Colonic mucosa (tissue), 4 donors: ENCODE results near the gene RSPH3. TPM values are rescaled to one million over a fixed set of nuclear protein-coding genes. Genes with fewer than 3 reads are reported as not detected.

ENCODE experiments used
- DNase-seq: peaks from one replicate; pipeline ENCODE4 v3.0.0-alpha.2; 2020
- H3K27ac ChIP-seq: fragments of 200-600 bp; one replicate; pipeline ENCODE4 v1.8.0; 2021
- H3K27me3 ChIP-seq: fragments of 200-600 bp; one replicate; pipeline ENCODE4 v1.8.0; 2021
- H3K36me3 ChIP-seq: fragments of 200-600 bp; one replicate; pipeline ENCODE4 v1.8.0; 2021
- H3K4me1 ChIP-seq: fragments of 200-600 bp; one replicate; pipeline ENCODE4 v1.8.0; 2021; ENCODE audit warnings: mild to moderate bottlenecking
- H3K4me3 ChIP-seq: fragments of 200-600 bp; one replicate; pipeline ENCODE4 v1.8.0; 2021
- H3K9ac ChIP-seq, 2 donors: one replicate each; pipeline ENCODE4 v1.7.0; 2013; ENCODE audit warnings: control low read depth in 2 of 2, low read depth in 2 of 2, low read length in 2 of 2
- H3K9me3 ChIP-seq: fragments of 200-600 bp; one replicate; pipeline ENCODE4 v1.8.0; 2021
- intact Hi-C: fragments of 100-400 bp; cut with DNase I; formaldehyde crosslinking; loops from one replicate; pipeline ENCODE4 v1.14.1; 2022
- total RNA-seq, 2 donors: library from RNA; stranded (reverse); fragmentation: NEBNext Ultra II Directional in 1 of 2; extraction: Animal tissue kit (Norgen Biotek cat#: 25700) in 1 of 2; gene quantifications; one replicate each; pipeline ENCODE4 v1.2.1, GENCODE V29; 2021
- TF ChIP-seq, protein P1 (sequence below): fragments of 200-600 bp; IDR thresholded peaks from one replicate; pipeline ENCODE4 v1.8.0; 2022; ENCODE audit warnings: antibody characterized with exemption, mild to moderate bottlenecking
- donor health status: healthy.
- donor health status: DM: no; HTN: no; CAD: no.
- donor health status: DM: no; HTN: no; CAD: no.

RSPH3 gene
- total RNA-seq, 2 donors from 2014 or later, result 17.5 to 19.8 TPM

DNA sequence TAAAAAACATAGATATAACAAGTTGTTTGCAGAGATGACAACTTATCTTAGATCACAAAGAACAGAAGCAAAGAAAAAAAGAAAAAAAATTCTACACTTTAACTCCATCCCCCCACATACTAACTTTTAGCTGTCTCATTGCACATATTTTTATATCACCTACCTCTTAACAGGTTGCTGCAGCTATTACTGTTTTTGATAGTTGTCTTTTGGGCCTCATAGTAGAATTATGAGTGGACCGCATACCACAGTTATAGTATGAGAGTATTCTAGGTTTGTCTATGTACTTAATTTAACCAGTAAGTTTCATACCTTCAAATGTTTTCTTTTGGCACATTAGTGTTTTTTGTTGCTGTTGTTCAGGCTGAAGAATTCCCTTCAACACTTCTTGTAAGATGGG, 12.3 kb downstream of the RSPH3 start:
- Histone ChIP-seq H3K27me3 (no peaks in the 10 kb centered on the region), H3K9me3 (no peaks in the 10 kb centered on the region), H3K4me3 (no peak overlapping the region), H3K27ac (no peak overlapping the region), H3K4me1 (no peaks in the 10 kb centered on the region), H3K9ac (no peak overlapping the region), H3K36me3 (no peaks in the 10 kb centered on the region)
- DNase-seq, result no peak
- intact Hi-C loops, result no loop called here
- TF ChIP-seq, protein P1, sequence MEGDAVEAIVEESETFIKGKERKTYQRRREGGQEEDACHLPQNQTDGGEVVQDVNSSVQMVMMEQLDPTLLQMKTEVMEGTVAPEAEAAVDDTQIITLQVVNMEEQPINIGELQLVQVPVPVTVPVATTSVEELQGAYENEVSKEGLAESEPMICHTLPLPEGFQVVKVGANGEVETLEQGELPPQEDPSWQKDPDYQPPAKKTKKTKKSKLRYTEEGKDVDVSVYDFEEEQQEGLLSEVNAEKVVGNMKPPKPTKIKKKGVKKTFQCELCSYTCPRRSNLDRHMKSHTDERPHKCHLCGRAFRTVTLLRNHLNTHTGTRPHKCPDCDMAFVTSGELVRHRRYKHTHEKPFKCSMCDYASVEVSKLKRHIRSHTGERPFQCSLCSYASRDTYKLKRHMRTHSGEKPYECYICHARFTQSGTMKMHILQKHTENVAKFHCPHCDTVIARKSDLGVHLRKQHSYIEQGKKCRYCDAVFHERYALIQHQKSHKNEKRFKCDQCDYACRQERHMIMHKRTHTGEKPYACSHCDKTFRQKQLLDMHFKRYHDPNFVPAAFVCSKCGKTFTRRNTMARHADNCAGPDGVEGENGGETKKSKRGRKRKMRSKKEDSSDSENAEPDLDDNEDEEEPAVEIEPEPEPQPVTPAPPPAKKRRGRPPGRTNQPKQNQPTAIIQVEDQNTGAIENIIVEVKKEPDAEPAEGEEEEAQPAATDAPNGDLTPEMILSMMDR, result no peak

DNA sequence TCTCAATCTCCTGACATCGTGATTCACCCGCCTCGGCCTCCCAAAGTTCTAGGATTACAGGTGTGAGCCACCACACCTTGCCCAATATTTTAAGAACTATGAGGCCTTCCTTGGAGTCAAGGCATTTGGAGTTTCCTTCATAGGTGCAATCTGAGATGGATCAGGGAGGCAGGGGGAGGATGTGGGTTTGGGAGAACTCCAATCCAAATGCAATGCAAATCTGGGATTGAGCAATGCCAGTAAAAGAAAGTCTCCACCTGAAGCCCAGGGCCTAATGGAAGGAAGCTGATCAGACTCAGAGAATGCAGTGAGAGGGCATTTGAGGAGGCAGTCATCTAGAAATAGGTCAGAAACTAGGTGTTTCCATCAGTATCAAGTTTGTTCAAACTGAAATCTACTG, 21.2 kb downstream of the RSPH3 start:
- no peaks in the 10 kb centered on the region for H3K27me3 ChIP-seq
- no peak overlapping the region for H3K4me3 ChIP-seq
- H3K27ac ChIP-seq, result no peak overlapping the region
- no peak overlapping the region for H3K9ac ChIP-seq
- no peak for DNase-seq
- intact Hi-C loops, result no loop called here
- no peaks in the 10 kb centered on the region for H3K36me3 ChIP-seq
- no peaks in the 10 kb centered on the region for H3K9me3 ChIP-seq
- no peaks in the 10 kb centered on the region for H3K4me1 ChIP-seq
- TF ChIP-seq, protein P1, result no peak

DNA sequence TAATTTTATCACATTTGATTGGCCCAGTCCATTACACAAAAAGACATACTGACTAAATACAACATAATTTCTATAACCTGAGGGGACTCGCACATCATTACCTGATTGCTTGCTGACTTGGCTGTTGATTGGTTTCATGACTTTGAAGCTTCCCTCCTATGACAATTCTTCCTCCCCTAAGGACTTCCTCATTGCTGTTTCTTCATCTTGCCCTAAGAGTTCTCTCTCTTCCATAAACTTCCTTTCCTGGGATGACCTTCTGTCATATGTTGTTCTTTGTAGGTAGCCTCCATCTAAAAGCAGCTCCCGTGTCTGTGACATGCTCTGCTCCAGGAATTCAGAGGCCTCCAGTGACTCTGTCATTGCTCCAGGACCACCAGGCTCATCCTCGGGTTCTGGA, 22.6 kb downstream of the RSPH3 start:
- no peaks in the 10 kb centered on the region for H3K36me3 ChIP-seq
- no peak overlapping the region for H3K9ac ChIP-seq
- no peak for DNase-seq
- no peaks in the 10 kb centered on the region for H3K9me3 ChIP-seq
- no peak overlapping the region for H3K4me3 ChIP-seq
- intact Hi-C loops, result no loop called here
- TF ChIP-seq, protein P1, result no peak
- no peaks in the 10 kb centered on the region for H3K27me3 ChIP-seq
- no peak overlapping the region for H3K27ac ChIP-seq
- no peaks in the 10 kb centered on the region for H3K4me1 ChIP-seq

DNA sequence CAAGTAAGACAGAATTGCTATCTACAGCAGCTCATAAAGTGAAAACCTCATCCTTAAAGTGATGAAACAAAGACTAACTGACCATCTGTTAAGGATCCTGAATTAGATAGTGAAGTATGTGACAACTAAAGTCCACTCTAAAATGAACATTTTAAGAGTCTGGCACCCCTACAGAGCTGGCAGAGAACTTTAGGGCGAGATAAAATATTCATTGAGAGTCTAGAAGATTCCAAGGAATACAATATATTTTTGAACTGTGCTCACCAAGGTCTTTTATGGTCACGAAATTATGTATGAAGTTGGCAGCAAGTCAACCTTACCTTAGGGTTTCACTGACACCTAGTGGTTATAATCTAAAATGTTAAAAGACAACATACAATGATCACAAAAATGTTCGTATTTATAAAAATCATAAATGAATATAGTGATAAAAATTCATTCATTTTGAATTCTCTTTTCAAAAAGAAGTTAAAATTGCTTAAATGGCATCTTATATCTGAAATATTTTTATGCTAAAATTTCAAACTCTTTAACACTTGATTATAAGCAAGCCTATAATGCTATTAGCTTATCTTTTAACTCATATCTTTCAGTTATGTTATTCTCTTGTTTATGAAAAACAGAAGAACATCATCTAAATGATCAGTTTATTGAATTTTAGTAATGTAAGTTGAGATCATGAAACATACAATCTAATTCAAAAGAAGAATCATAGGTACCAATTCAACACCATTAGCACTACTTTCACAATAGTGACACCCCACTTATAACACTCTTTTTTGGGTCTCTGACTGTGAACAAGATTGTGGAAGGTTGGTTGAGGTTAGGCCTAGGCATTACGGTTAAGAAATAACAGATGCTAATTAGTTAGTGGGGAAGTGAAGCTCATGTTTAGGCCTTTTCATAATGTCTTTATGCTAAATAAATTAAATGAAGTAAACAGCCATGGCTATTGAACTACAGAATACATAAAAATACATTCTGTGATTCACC, 27.5 kb downstream of the RSPH3 start:
- Histone ChIP-seq H3K4me1 (no peaks in the 10 kb centered on the region), H3K9ac (no peak overlapping the region), H3K27me3 (no peaks in the 10 kb centered on the region), H3K9me3 (no peaks in the 10 kb centered on the region), H3K27ac (no peak overlapping the region), H3K36me3 (no peaks in the 10 kb centered on the region), H3K4me3 (no peak overlapping the region)
- TF ChIP-seq, protein P1, result peak; percentile 34
- DNase-seq, result no peak
- intact Hi-C loops, result loop anchor here (5.0 kb wide), 2 partner anchors 270 to 760 kb away; no protein-coding TSS in a partner anchor

DNA sequence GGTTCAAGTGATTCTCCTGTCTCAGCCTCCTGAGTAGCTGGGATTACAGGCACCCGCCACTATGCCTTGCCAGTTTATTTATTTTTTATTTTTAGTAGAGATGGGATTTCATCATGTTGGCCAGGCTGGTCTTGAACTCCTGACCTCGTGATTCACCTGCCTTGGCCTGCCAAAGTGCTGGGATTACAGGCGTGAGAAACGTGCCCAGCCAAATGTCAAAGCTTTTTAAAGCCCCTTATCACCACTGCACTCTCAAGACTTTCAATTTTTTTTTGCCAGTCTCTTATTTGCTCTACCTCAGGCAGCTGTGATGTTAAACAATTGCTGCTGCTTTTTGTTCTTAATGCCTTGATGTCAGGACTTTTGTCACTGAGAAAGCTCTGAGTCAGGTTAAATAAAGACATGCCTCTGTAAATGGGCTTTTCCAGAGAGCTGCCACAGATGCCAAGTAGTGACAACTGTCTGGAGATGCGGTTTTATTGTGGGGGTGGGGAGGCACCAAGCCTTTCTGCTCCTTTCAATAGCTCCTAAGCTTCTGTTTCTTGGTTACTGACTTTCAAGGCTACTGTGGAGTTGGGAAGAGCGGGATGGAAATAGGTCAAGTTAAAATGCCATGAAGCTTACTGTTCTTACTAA, 29.2 kb downstream of the RSPH3 start:
- TF ChIP-seq, protein P1, result no peak
- intact Hi-C loops, result loop anchor here (5.0 kb wide), 2 partner anchors 268 to 758 kb away; no protein-coding TSS in a partner anchor
- no peak overlapping the region for H3K27ac ChIP-seq
- H3K9ac ChIP-seq, result no peak overlapping the region
- H3K4me1 ChIP-seq, result no peaks in the 10 kb centered on the region
- no peaks in the 10 kb centered on the region for H3K36me3 ChIP-seq
- H3K9me3 ChIP-seq, result no peaks in the 10 kb centered on the region
- no peaks in the 10 kb centered on the region for H3K27me3 ChIP-seq
- H3K4me3 ChIP-seq, result no peak overlapping the region
- no peak for DNase-seq
